NB4 (cell line): ENCODE data around the gene ILF3.

Experiments used
- POLR2A ChIP-seq: IDR thresholded peaks from 2 replicates; pipeline ENCODE4 v1.6.1; 2011; ENCODE audit warnings: mild to moderate bottlenecking; ENCODE audit not compliant: insufficient read length; ENCODE audit errors: extremely low read depth
- TF ChIP-seq, protein P1 (sequence below): IDR thresholded peaks from one replicate; pipeline ENCODE4 v1.5.1; 2012; ENCODE audit warnings: low read depth, low read length

DNA sequence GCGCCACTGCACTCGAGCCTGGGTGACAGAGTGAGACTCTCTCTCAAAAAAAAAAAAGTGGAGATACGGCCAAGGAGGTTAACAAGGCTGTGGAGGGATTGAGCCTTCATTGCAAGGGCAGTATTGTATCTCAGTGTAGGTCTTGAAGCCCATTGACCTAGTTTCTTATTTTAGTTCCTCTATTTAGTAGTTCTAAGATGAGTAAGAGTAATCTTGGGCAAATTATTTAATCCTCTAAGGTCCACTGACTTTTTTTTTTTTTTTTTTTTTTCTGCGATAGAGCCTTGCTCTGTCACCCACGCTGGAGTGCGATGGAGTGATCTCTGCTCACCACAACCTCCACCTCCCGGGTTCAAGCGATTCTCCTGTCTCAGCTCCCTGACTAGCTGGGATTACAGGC is 14.3 kb upstream of the ILF3 start:
- no peak for TF ChIP-seq POLR2A
- TF ChIP-seq, protein P1, sequence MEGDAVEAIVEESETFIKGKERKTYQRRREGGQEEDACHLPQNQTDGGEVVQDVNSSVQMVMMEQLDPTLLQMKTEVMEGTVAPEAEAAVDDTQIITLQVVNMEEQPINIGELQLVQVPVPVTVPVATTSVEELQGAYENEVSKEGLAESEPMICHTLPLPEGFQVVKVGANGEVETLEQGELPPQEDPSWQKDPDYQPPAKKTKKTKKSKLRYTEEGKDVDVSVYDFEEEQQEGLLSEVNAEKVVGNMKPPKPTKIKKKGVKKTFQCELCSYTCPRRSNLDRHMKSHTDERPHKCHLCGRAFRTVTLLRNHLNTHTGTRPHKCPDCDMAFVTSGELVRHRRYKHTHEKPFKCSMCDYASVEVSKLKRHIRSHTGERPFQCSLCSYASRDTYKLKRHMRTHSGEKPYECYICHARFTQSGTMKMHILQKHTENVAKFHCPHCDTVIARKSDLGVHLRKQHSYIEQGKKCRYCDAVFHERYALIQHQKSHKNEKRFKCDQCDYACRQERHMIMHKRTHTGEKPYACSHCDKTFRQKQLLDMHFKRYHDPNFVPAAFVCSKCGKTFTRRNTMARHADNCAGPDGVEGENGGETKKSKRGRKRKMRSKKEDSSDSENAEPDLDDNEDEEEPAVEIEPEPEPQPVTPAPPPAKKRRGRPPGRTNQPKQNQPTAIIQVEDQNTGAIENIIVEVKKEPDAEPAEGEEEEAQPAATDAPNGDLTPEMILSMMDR = no peak
